ENCODE results near the gene EHMT1.

Gene EHMT1

DNA sequence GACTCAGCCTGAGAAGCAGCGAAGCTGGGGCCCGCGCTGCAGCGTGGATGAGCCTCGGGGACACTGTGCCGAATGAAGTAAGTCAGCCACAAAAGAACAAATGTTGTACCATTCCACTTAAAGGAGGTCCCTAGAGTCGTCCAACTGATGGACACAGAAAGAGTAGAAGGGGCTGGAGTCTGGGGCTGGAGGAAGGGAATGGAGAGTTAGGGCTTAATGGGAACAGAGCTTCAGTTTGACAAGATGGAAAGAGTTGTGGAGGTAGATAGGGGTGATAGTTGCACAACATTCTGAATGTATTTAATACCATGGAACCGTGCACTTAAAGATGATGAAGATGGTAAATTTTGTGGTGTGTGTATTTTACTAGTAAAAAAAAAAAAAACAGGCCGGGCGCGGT is 119.9 kb downstream of the EHMT1 start:
- no peak for DNase-seq (ENCODE audit: low read depth, low spot score)

DNA sequence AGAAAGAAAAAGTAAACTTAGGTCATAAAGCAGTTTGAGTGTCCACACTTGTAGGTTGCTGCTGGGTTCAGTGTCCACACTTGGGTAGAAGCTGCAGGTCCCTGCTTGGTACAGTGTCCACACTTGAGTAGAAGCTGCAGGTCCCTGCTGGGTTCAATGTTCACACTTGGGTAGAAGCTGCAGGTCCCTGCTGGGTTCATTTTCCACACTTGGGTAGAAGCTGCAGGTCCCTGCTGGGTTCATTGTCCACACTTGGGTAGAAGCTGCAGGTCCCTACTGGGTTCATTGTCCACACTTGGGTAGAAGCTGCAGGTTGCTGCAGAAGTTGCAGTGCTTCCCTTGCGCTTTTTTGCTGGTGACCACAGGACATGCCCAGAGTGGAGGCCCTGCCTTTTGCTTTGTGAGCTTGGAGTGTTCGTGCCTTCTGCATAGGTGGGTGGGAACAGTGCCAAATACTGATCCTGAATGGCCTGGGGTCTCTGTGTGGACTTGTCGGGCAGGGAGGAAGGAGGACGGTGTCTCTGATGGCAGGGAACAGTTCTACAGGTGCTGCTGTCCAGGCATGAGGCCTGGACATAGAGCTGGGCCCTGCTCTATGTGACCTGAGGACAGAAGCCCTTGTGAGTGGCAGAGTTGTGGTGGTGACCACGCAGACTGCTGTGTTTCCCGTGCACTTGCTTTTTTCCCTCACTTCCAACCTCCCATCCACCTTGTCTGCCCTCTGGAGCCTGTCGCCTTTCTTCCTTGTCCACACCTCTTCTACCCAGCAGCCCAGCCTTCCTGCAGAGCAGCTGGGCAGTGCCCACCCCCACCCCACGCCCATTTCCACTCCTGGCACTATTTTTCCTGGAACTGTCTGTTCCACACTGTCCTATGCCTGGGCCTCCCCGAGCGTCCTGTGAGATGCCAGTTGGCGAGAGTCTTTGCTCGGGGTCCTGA is 120.8 kb downstream of the EHMT1 start:
- no peak for DNase-seq (ENCODE audit: low read depth, low spot score)

DNA sequence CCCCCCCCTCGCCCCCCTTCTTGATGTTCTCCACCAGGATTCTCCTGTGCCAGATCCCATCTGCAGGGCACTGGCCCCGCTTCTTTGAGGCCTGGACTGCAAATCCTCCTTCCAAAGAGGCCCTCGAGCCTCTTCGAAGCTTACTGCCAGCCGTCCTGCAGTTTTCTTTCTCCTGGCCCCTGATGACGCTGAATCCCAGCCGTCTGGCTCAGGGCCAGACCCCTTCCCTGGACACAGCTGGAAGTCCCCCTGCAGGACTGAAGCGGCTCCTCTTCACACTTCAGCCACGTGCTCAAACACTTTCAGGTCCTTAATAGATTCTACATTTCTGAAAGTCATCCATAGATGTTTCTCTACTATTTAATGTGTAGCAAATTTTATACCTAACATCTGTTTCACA is 121.5 kb downstream of the EHMT1 start:
- DNase-seq (ENCODE audit: low read depth, low spot score): peak; percentile 50

DNA sequence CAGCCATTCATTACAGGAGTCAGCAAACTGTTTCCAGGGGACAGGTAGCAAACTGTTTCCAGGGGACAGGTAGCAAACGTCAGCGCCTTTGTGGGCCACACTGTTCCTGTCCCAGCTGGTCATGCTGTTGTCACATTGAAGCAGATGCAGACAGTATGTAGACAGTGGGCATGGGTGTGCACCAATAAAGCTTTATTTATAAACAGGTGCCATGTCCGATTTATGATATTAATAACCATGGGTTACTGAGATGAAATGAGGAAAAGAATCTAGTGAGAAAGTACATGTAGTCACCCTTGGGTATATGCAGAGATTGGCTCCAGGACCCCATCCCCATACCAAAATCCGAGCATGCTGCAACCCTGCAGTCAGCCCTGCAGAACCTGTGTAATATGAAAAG is 122.5 kb downstream of the EHMT1 start:
- DNase-seq (ENCODE audit: low read depth, low spot score): no peak

DNA sequence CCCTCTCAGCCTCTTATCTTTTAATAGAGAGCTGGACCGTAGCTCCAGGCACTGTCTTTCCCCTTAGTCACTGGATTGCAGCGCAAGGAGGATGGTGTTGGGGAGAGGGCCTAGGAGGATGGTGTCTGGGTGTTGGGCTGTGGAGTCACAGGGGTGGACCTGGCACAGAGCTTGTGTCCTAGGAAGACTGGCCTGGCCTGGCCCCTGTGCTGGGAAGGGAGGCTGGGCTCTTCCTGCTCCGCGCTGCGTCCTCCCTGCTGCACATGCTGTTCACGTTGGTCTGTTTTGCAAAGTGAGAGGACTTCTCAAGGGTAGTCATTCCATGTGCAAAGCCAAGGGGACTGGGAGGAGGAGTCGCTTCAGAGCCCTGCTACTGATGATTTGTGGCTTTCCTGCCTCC is 123.9 kb downstream of the EHMT1 start:
- DNase-seq (ENCODE audit: low read depth, low spot score): peak; percentile 46

DNA sequence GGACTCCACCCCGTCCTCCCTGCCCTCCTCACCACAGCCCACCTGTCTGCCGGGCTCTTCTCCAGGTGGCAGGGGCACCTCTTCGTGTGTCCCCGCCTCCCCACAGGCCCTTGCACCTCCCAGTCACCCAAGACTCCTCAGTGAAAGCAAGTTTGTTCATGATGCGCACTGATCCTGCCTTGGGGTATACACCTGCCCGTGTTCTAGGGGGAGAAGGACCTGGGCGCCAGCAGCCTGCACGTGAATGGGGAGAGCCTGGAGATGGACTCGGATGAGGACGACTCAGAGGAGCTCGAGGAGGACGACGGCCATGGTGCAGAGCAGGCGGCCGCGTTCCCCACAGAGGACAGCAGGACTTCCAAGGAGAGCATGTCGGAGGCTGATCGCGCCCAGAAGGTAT is 124.9 kb downstream of the EHMT1 start:
- no peak for DNase-seq (ENCODE audit: low read depth, low spot score)

DNA sequence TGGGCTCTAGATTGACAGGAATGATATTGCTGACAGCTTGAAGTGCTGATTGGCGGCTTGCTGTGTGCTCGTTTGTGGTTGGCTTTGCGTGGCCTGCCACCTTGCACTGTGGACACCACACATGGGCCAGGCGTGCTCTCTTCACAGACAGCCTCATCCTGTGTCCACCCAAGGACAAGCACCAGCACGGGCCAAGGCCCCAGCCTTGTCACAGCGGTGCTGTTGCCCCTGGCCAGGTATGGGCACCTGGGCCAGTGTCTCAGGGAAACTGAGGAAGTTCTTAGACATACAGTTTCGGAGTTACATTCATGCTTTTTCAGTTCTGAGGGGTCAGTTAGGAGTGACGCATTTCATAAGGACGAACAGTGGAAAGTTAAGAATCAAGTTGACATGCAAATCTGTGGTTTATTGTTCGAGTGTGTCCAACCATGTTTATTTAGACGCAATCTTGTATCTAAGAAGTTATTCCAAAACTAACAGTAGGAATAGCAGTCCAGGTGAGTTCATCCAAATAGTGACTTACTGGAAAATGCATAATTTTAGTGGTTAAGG is 125.9 kb downstream of the EHMT1 start:
- DNase-seq (ENCODE audit: low read depth, low spot score): no peak

DNA sequence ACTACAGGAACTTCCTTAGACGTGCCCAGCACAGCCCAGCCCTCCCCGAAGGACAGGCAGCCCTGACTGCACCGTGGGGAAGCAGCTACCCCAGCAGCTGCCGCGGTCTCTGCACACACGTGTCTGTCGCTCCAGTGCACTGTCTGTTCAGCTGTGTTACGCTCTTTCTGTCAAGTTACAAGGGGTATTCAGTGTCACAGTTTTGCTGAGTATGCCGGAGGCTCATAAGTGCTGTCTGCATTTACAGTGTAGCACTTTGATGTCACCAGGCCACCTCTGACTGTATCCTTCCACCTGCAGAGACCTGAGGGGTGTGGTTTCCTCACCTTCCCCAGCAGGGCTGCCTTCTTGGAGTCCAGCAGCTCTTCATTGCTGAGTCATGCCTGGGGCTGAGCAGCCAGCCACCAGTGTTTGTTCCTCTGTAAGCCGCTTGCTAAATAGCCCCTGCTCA is 126.8 kb downstream of the EHMT1 start:
- DNase-seq (ENCODE audit: low read depth, low spot score): peak; percentile 85

DNA sequence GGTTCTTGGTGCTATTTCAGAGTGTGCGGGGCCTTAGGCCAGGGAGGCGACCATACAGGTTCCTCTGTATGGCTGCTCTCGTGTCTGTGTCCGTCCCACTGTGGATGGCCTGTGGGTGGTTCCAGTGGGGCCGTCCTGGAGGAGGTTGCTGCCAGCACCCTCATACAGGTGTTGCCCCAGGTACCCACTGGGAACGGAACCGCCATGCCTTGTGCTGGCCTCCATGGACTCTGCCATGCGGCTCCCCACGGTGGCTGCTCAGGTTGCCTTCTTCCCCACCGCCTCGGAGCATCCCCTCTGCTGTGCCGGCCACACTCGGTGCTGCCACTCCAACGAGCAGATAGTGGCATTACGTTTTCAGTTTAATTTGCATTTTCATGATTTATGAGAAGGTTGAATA is 129.5 kb downstream of the EHMT1 start:
- no peak for DNase-seq (ENCODE audit: low read depth, low spot score)

DNA sequence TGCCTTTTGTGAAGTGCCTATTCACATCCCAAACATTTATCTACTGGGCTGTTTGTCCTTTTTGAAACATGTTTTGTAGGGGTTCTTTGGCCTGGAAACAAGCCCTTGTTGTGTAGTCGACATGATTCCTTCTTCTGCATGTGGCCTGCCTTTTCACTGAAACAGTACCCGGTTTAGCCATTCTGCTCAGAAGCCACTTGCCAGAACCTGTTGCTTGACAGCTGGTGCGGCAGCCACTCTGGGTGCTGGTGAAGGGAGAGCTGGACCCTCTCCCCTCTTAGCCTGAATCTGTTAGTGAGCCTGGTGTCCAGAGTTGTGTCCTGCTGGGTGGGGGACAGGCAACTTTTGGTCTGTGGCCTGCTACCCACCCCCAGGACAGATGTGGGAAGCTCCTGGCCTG is 129.9 kb downstream of the EHMT1 start:
- no peak for DNase-seq (ENCODE audit: low read depth, low spot score)

DNA sequence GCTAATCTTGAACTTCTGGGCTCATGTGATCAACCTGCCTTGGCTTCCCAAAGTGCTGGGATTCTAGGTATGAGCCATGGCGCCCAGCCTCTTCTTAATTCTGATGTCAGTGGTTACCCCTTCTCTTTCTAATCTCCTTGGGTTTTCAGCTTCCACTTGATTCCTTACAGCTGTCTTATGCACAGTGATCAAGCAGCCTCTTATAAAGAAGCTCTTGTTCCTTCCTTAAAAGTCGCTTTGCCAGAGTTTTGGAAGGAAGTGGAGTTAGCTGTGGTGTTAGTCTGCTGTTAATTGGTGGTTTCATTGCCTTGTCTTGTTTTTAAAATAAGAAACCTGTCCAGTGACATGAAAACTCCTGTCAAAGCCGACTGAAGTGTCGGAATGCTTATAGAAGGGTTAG is 130.7 kb downstream of the EHMT1 start:
- DNase-seq (ENCODE audit: low read depth, low spot score): no peak

DNA sequence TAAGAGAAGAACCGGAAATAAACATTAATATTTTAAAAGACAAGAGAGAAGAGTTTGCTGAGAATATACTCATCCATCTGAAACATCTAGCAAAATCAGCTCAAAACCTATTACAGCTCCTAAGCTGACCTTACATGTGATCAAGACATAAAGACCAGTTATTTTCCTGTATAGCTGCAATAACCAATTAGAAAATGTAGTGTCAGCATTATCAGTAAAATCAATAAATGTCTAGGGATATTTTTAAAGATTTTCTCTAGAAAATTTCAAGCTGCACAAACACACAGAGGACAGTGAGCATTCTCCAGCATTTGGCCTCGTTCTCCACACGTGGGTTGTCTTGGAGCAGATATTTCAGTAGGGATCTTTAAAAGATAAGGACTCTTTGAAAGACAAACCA is 131.2 kb downstream of the EHMT1 start:
- no peak for DNase-seq (ENCODE audit: low read depth, low spot score)

DNA sequence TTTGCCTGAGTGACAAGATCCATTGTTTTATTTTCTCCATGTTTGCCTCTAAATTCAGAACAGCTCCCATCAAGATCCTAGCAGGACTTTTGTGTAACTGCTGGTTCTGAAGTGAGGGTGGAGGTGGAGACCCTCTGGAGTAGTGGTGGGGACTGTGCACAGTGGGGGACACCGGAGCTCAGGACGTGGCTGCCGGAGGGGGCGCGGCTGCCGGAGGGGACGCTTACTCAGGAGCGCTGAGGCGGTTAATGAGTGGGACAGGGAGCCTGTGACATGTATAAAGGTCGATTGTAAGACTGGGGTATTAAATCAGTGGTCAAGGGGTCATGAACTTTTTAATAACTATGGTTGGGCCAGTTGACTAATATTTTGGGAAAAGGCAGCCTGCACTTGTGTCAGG is 131.8 kb downstream of the EHMT1 start:
- DNase-seq (ENCODE audit: low read depth, low spot score): no peak

DNA sequence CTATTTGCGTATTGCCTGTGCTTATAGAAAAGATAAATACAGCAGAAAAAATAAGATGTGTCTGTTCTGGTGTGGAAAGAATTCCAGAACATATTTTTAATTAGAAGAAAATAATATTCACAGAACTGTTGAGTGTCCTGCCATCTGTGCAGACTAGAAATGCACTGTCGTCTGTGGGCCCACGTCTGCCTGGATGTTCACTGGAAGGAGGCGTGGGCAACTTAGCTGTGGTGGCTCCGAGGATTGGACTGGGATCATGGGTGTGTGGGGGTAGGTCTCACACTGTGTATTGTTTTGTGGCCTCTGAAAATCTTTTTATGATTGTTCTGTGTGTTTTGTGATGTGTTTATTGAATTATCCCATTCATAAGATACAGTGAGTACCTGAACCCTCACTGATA is 132.8 kb downstream of the EHMT1 start:
- DNase-seq (ENCODE audit: low read depth, low spot score): no peak

DNA sequence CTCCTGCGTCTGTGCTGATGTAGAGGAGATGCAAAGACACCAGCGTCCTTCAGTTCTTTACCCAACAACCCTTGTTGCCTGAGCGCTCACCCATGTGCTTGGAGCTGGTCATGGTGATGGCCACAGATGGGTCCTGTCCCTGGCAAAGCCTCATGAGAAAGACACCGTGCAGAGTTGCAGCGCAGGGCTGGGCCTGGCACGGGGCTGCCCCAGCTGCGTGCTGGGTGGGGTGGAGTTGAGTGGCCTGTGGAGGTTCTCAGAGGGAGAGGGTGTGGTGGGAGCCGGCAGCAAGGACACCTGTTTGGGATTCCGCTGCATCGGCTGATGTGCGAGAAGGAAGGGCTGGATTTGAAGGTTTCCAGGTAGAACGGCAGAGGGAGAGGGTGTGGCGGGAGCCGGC is 133.6 kb downstream of the EHMT1 start:
- no peak for DNase-seq (ENCODE audit: low read depth, low spot score)

DNA sequence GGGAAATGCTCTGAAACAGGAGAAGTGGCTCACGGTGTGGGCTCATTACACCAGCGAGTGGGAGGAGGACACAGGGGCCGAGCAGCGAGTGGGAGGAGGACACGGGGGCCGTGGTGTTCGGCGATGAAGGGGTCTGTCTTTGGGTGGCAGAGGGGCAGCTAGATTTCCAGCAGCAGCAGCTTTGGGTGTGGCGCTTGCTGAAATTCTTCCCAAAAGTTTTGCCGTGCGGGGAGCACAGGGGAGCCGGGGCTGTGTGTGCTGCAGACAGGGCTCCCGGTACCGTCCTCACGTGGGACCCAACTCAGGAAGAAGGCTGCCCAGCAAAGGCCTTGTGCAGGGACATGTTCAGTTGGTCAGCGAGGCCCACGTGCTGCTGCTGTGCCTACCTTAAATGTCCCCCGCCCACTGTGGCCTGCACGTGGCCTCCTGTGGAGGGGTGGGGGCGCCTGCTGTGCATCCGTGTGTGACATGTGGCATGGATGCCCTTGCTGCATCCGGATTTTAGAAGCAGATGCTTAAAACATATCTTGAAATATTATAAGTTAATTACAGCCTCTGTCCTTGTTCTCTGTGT is 134.5 kb downstream of the EHMT1 start:
- DNase-seq (ENCODE audit: low read depth, low spot score): no peak

DNA sequence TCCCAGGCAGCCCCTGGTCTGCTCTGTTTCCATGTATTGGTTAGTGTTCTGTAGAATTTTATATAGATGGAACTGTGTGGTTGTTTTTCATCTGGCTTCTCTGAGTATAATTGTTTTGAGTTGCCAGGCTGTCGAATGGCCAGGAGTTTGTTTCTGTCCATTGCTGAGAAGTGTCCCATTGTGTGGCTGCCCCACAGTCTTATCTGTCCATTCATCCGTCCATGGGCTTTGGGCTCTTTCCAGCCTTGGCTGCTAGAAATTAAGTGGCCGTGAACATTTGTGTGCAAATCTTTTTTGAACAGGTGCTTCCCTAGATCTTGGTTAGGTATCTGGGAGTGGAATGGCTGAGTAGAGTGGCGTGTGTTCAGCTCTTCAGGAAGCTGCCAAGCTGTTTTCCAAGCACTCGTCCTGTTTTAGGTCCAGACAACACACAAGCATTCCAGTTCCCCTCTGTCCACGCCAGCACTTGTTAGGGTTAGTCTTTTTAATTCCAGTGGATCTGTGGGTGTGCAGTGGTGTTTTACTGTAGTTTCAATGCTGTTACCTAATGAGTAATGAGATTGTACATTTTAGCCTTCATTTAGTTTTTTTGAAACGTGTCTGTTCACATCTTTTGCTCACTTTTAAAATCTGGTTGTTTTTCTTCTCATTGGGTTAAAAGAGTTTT is 136.6 kb downstream of the EHMT1 start:
- DNase-seq (ENCODE audit: low read depth, low spot score): no peak

DNA sequence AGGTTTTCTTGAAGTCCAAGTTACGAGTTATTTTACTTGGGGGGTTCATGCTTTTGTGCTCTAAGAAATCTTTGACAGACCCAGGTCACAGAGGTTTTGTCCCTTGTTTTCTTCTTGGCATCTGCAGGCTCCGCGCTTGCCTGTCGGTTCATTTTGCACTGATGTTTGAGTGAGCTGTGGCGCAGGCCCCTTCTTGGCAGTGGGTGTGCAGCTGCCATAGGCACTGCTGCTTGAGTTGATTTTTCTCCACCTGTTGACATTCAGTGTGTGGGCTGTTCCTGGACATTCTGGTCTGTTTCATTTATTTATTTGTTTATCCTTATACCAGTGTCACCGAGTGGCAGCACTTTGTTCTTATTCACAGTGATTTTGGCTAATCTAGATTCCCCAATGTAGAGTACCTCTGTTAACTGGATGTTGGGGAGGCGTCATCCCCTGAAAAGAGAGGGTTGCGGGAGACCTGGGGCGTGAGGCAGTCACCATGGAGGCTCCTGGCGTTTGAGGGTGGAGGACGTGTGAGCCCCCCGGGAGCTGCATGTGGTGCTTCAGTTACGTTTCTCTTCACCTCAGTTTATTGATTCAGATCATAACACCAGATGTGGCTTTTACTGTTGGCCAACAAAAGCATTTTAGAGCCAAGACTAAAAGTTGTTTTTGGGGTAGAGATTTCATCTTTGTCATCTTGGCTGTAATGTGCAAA is 137.4 kb downstream of the EHMT1 start:
- no peak for DNase-seq (ENCODE audit: low read depth, low spot score)

DNA sequence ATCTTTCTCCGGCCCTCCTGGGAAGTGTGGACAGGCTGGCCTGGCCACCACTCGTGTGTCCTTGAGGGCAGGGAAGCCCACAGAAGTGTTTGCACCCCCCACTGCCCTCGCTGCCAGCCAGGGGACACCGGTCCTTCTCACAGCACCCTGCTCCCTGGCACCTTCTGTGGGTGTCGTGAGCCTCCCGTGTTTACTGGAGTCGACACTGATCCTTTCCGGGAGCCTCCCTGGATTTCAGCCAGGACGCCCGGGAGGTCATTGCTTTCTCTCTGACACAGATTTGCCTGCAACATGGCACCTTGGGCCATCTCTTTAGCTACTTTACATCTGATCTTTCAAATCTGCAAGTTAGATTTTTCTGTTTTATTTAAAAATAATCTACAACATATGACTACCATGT is 138.3 kb downstream of the EHMT1 start:
- DNase-seq (ENCODE audit: low read depth, low spot score): no peak

DNA sequence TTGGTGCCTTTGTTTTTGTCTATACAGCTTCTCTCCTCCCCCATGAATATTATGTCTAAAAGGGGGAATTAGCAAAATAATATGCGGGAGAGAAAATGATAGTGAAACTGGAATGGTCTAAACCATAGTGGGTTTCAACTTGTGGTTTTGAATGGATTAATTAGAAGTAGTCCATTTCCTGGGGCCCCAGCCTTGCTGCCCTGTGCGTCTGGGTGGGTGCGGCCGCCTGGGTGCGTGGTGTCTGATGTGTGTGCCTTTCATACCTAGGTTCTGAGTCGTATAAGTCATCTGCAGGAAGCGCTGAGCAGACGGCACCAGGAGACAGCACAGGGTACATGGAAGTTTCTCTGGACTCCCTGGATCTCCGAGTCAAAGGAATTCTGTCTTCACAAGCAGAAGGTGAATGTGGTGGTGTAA is 138.8 kb downstream of the EHMT1 start:
- no peak for DNase-seq (ENCODE audit: low read depth, low spot score)

DNA sequence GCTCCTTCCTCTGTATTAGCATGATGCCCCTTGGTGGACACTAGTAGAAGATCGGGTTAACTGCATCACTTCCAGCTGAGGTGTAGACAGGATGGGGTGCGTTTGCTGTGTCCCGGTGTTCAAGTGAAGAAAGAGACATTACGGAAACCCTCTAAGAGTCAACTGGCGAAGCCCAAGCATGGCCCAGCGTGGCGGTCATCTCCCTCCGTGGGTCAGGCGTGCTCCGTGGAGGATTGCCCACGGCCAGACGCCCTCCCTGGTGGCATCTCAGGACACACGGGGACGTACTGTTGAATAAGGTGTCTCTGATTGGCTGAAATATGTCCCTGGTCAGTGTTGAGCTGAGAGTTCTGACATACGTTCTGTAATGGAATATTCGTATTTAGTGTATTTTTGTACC is 139.3 kb downstream of the EHMT1 start:
- no peak for DNase-seq (ENCODE audit: low read depth, low spot score)

DNA sequence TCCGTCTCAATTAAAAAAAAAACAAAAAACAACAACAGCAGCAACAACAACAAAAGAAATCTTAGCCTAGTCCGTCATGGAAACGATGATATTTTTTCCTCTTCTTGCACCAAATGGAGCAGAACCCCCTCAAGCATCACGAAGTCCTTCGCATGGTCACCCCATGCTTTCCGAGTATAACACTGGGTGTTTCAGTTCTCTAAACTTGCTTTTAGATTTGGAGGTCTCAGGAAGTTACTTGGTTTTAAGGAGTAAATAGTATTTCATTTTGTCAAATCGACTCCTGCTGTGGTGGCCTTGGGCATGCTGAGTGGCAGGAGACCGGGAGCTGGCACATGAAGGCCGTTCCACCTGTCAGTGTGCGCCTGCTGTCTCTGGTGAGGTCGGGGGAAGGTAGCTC is 140.3 kb downstream of the EHMT1 start:
- no peak for DNase-seq (ENCODE audit: low read depth, low spot score)

All from ELF-1 (cell line).